D721Med (cell line): ENCODE results near the gene APBB1IP.

Experiments used
- DNase-seq: peaks from one replicate; pipeline ENCODE4 v3.0.0; 2011; ENCODE audit warnings: low spot score; ENCODE audit not compliant: insufficient read length
- FAIRE-seq: peaks from 2 replicates; lab custom pipeline; 2011; peaks lifted over from hg19 to GRCh38; lab: Jason Lieb, UNC
- TF ChIP-seq, protein P1 (sequence below): IDR thresholded peaks from 2 replicates; pipeline ENCODE4 v1.5.1; 2012; ENCODE audit warnings: mild to moderate bottlenecking, control low read depth; ENCODE audit not compliant: insufficient read depth; ENCODE audit errors: missing control alignments

APBB1IP gene

DNA sequence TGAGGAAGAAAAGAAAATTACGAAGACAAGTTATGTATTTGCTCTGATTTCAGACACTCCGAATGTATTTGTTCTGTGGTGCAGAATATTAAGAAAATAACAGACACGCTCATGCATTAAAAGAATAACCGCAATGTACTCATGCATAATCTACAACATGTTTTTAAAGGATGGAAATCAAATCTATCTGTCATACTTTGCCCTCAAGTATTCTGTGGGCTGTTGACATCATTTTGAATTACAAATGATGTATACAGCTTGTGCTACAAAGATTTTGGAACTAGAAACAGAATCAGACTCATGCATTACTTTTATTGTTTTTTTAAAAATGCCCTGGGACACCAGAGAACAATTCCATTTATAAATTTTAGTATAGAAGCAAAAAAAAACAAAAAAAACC is 69.9 kb downstream of the APBB1IP start:
- no peak for FAIRE-seq
- no peak for DNase-seq
- TF ChIP-seq, protein P1, sequence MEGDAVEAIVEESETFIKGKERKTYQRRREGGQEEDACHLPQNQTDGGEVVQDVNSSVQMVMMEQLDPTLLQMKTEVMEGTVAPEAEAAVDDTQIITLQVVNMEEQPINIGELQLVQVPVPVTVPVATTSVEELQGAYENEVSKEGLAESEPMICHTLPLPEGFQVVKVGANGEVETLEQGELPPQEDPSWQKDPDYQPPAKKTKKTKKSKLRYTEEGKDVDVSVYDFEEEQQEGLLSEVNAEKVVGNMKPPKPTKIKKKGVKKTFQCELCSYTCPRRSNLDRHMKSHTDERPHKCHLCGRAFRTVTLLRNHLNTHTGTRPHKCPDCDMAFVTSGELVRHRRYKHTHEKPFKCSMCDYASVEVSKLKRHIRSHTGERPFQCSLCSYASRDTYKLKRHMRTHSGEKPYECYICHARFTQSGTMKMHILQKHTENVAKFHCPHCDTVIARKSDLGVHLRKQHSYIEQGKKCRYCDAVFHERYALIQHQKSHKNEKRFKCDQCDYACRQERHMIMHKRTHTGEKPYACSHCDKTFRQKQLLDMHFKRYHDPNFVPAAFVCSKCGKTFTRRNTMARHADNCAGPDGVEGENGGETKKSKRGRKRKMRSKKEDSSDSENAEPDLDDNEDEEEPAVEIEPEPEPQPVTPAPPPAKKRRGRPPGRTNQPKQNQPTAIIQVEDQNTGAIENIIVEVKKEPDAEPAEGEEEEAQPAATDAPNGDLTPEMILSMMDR: no peak

DNA sequence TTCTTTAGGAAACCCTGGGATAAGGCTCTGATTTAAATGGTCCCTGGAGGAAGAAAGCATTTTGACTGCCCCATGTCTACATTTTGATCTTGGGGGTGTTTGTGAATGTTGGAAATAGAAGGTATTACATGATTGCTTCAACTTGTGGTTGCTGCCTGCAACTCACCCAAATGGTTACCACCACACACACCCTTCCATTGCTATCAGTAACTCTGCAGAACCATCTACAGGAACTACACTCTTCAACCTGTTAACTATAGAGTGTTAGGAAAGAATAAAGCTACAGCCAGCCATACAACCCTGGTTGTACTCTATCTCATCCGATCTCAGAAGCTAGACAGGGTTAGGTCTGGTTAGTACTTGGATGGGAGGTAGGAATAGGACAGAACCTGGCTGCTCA is 71.2 kb downstream of the APBB1IP start:
- no peak for DNase-seq
- TF ChIP-seq, protein P1: no peak
- FAIRE-seq: no peak

DNA sequence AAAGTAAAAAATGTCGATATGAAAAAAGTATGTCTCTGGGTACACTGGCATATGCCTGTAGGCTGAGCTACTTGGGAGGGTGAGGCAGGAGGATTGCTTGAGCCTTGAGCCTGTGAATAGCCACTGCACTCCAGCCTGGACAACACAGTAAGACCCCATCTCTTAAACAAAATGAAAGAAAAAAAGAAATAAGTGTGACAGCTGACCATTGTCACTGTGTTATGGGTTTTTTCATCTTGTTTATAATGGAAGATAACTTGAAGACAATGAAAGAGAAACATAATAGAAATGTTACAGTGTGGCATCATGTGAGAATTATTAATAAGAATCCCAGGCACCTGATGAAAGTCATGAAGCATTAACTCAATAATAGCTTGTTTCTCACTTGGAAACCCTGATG is 75.0 kb downstream of the APBB1IP start:
- no peak for FAIRE-seq
- TF ChIP-seq, protein P1: no peak

DNA sequence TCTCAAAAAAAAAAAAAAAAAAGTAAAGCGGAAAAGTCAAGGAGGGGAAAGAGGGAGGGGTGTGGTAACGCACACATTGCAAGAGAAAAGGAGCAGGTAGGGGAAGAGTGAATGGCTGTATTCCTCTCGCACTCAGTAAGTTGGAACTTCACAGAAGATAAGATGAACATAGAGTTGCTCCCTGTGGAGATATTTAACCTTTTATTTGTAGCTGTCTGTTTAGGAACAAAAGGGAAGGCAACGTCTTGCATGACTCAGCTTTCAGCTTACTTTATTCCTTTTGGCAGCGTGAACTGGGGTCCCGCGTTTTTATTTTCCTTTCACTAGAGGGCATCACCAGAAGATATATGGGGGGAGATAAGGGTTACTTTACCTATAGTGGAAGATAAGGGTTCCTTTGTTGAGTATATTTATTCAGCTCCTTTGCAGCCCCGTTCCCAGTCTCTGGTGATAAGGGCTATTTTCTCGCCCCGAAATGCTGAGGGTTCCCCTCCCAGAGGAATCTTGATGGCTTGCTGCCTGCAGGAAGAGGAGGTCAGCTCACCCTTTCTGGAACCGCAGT is 78.5 kb downstream of the APBB1IP start:
- FAIRE-seq: no peak
- TF ChIP-seq, protein P1: no peak
- DNase-seq: no peak

More for the DNA sequence above, 75.0 kb downstream of the APBB1IP start:
- no peak for DNase-seq

DNA sequence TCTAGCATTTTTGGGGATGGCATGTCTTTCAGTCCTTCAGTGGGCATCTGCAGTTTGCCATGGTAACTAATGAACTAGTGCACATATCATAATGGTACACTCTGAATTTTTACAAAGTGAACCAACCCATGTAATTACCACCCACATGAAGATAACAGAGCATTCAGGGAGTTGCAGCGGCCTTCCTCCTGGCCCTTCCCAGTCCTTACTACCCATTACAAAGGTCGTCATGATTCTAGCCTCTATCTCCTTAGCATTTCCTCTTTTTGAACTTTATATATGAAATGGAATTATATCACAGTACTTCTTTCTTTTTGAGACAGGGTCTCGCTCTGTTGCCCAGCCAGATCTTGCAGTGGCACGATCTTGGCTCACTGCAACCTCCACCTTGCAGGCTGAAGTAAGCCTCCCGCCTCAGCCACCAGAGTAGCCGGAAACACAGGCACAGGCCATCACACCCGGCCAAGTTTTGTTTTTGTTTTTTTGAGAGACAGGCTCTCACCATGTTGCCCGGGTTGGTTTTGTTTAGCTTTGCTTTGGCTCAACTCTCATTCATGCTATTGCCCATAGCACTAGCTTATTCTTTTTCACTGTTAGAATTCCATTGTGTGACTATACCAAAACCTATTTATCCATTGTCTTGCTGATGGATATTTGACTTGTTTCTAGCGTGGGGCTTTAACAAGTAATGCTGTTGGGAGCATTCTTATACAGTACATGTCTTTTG is 79.2 kb downstream of the APBB1IP start:
- DNase-seq (no peak), FAIRE-seq (no peak)
- TF ChIP-seq, protein P1: no peak

DNA sequence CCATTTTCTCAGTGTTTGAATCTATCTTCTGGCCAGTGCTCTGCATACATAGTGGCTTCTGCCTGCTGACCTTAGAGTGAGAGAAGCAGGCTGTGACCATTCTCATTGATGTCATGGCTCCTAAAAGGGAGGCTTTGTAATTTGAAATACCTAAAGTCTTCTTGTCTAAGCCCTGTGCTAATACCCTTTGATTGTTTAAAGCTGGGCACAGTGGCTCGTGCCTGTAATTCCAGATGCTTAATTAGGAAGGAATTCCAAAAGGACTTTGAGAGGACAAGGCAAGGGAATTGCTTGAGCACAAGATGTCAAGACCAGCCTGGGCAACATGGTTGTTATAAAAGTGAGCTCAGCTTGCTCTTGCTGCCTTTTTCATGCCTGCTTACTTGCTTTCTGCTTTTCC is 81.7 kb downstream of the APBB1IP start:
- DNase-seq: no peak
- TF ChIP-seq, protein P1: no peak
- no peak for FAIRE-seq

DNA sequence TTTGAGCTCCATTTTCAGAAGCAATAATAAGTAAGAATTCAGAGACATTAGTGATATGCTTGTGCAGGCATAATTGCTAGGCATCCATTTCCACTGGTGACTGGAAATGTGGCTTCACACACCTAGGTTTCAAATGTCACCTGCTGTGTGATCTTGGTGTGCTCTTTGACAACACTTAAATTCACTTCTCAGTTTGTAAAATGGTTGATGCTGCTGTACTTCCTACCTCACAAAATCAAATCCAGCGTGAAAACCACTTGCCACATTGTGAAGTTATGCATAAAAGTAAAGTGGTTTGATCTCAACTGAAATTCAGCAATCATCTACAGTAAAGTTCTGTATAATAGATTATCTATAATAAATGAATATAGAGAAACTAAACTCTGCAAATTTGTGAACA is 82.4 kb downstream of the APBB1IP start:
- DNase-seq (no peak), FAIRE-seq (no peak)
- TF ChIP-seq, protein P1: no peak
